ENCODE data around the gene ARID5A.

The ARID5A gene

GRCh38 chr2:96558485-96558884 lies 21.9 kb downstream of the ARID5A start:
- no peak for DNase-seq

GRCh38 chr2:96564026-96564425 lies 27.5 kb downstream of the ARID5A start:
- no peak for DNase-seq

GRCh38 chr2:96564563-96564962 lies 28.0 kb downstream of the ARID5A start:
- DNase-seq: no peak

GRCh38 chr2:96565111-96565510 lies 28.6 kb downstream of the ARID5A start:
- DNase-seq: no peak

- no peak for DNase-seq
Measured at GRCh38 chr2:96568094-96568493, 31.5 kb downstream of the ARID5A start.

DNA sequence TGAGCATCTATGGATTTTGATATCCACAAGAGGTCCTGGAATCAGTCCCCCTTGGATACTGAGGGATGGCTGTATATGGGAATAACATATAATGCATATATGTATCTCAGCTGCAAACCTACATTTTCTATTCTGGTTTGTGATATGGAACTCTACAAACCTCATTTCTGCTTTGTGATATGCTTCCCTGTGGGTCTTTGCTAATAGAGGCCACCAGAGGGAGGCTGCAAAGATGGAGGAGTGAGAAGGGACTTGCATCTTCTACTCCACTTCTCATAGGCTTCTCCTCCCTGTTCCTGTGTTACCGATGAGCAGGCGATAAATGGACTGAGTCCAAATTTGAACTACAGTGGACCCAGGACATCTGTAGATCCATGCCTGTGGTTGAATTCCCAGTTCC lies 37.8 kb downstream of the ARID5A start:
- DNase-seq: no peak

DNA sequence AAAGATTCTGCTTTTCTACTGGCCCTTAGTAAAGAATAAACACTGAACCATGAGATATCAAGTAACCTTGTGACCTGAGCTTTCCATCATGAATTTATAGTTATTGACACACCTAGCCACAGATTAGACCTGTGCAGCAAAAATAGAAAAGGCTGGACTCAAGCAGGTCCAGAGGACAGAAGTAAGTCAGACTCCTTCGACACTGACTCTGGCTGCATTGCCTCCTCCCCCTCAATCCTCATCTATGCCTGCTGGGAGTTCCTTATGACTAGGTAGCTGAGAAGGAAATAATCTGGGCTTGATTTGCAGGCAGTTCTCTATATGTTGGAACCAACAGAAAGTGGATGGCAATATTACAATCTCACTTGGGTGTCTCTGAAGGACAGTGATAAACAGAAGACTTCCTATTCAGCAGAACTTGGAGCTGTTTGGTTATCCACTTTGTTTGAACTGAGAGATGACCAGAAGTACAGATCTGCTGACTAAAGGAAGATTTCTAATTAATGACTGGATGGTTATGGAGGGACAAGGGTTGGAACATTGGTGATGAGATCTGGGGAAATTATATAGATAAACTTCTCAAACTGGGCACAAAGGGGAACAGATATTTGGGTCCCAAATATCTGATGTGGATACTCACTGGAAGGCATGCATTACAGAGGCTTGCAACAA lies 39.4 kb downstream of the ARID5A start:
- DNase-seq: no peak

GRCh38 chr2:96577501-96577900 lies 40.9 kb downstream of the ARID5A start:
- DNase-seq: no peak

DNA sequence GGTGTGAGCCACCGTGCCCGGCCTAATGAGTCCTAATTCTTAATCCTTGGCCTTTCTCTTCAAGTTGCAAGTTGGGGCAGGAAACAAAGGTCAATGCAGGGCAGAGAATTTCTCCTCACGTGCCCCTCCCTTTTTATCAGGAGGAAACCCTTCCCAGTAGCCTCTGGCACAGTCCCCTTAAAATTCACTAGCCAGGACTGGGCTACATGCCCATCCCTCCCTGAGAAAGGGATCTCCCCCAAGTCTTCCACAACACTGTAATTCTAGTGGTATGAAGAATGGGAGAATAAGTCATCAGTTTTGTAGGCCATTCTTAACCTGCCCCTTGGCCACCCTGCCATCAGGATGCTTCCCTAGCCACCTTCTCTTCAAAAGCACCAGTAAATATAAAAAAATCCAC lies 42.2 kb downstream of the ARID5A start:
- no peak for DNase-seq

- DNase-seq: no peak
Measured at GRCh38 chr2:96579422-96579821, 42.9 kb downstream of the ARID5A start.

DNA sequence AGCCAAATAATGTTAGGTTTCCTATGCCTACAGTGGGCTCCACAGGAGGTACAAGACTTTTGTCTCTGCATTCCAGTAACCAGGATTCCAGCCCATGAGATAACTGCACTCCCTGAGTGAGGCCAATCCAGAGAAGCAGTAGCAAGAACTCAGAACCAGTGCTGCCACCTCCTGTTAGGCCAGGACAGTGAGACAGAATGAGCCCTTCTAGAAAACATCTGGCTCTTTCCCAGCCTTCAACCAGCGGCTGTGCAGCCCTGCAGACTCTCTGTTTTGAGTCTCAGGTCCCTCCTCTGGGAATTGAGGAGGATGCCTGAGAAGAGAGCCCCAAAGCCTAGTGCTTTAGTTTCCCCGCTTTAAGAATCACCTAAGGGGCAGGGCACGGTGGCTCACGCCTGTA lies 44.2 kb downstream of the ARID5A start:
- no peak for DNase-seq

DNA sequence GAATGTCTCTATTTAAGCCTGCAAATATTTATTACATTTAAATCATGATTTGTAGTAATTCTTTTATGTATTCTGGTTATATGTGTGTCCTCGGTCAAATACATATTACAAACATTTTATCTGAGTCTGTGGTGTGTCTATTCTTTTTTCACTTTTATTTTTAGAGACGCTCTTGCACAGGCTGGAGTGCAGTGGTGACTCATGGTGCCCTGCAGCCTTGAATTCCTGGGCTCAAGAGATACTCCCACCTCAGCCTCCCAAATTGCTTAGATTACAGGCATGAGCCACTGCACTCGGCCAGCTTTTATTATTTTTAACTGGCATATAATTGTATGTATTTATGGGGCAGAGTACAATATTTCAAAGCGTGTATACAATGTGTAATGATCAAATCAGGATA lies 47.5 kb downstream of the ARID5A start:
- no peak for DNase-seq

GRCh38 chr2:96587843-96588242 lies 51.3 kb downstream of the ARID5A start:
- DNase-seq: no peak

- DNase-seq: no peak
Measured at GRCh38 chr2:96591054-96591453, 54.5 kb downstream of the ARID5A start.

DNA sequence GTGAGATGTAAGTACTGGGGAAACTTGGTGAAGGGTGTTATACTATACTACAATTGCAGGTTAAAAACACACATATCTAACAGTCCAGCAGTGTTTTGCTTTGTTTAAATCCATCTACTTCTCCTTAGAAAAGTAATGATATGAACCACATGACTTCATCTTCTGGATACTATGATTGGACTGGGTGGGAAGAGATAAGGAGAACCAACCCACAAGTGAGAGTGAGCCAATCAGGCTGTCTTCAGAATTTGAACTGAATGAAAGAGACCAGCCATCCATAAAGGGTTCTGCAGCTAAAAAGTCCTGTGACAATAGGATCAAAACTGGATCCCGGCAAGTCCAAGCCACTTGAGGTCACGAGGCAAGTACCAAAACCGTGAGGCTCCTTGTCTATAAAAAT lies 54.9 kb downstream of the ARID5A start:
- DNase-seq: no peak

GRCh38 chr2:96594282-96594681 lies 57.7 kb downstream of the ARID5A start:
- DNase-seq: no peak

GRCh38 chr2:96594691-96595152 lies 58.2 kb downstream of the ARID5A start:
- DNase-seq: no peak

DNA sequence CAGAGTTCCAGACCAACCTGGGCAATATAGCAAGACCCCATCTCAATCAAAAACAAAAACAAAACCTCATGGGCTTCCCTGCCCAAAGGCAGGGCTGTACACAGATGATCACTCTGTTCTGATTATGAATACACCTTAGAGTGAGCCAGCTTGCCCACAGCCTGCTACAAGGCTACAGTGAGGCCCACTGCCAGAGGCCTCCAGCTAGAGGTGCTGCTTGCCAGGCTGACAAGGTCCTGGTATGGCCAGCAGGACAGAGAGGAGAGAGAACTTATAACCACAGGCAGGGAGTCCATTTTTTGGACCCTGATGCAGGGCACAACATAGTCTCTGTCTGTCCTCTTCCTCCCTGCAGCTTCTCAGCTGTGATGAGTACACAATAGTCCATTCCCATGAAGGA lies 60.0 kb downstream of the ARID5A start:
- DNase-seq: no peak

DNA sequence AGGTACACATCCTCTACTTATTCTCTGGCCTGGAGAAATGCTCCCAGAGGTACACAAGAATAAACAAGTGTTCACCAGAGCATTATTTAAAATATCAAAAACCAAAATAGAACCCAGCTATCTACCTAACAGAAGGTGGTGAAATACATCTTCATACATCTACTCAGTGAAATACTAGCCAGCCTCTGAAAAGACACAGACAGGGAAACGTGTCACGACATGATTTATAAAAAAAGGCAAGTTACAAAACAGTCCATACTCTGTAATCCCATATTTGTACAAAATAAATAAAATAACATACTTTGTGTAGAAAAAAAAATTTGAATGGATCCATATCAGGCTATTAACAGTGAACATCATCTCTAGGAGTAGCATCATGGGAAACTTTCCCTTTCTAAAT lies 63.4 kb downstream of the ARID5A start:
- DNase-seq: no peak

- no peak for DNase-seq
Measured at GRCh38 chr2:96601382-96602292, 65.1 kb downstream of the ARID5A start.

Data from activated effector memory CD4-positive, alpha-beta T cell treated with Interleukin-2 at 50 U/mL for 16 hours (primary cell).